ENCODE measurements around the gene KCNJ16. TPM values are rescaled to one million over a fixed set of nuclear protein-coding genes. Genes with fewer than 3 reads are reported as not detected.
A peak's percentile ranks its signal among the peaks of the same experiment; 100 is the strongest.

Gene KCNJ16
- total RNA-seq, 1 donor from 2014 or later: 0.27 TPM

- Mint-ChIP-seq H3K4me3 (ENCODE audit: unreplicated experiment) (peak overlapping the region; percentile 10), H3K27ac (ENCODE audit: unreplicated experiment) (no peak overlapping the region), H3K4me1 (ENCODE audit: low read depth, unreplicated experiment) (peaks cover 47% of the 10 kb centered on the region), H3K9me3 (ENCODE audit: unreplicated experiment) (peaks cover 11% of the 10 kb centered on the region), H3K36me3 (ENCODE audit: unreplicated experiment) (no peaks in the 10 kb centered on the region), H3K27me3 (ENCODE audit: unreplicated experiment) (peaks cover 10% of the 10 kb centered on the region)
- TF ChIP-seq CTCF (IDR thresholded peaks at IDR 0.05; ENCODE audit: partially characterized antibody, unreplicated experiment): no peak
- no peak for DNase-seq
Observed at GRCh38 chr17:70172923-70173322, 97.9 kb downstream of the KCNJ16 start.

GRCh38 chr17:70173681-70174080 is 98.7 kb downstream of the KCNJ16 start:
- H3K36me3 Mint-ChIP-seq (ENCODE audit: unreplicated experiment): no peaks in the 10 kb centered on the region
- H3K4me1 Mint-ChIP-seq (ENCODE audit: low read depth, unreplicated experiment): peaks cover 40% of the 10 kb centered on the region
- TF ChIP-seq CTCF (IDR thresholded peaks at IDR 0.05; ENCODE audit: partially characterized antibody, unreplicated experiment): no peak
- DNase-seq: no peak
- H3K9me3 Mint-ChIP-seq (ENCODE audit: unreplicated experiment): peaks cover 10% of the 10 kb centered on the region
- no peak overlapping the region for H3K27ac Mint-ChIP-seq (ENCODE audit: unreplicated experiment)
- H3K27me3 Mint-ChIP-seq (ENCODE audit: unreplicated experiment): peaks cover 6% of the 10 kb centered on the region
- peak overlapping the region; percentile 5 for H3K4me3 Mint-ChIP-seq (ENCODE audit: unreplicated experiment)

DNA sequence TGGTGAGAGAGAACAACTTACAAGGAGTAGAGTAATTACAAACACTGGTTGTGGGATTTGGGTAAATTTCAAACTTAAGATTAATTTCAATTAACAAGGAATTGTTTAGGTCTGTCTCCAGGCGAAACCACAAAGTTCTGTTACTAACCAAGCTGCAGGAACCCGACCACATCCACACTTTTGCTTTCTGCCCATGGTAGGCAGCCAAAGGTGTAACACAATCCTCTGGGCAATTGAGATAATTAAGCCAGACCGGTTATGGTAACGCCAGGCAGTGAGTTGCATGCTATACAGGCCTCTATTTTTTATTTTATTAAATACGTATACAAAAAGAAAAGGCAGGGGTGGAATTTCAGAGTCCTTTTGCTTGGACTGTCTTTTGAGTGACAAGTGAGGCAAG is 106.4 kb downstream of the KCNJ16 start:
- H3K4me1 Mint-ChIP-seq (ENCODE audit: low read depth, unreplicated experiment): peaks cover 2% of the 10 kb centered on the region
- H3K36me3 Mint-ChIP-seq (ENCODE audit: unreplicated experiment): no peaks in the 10 kb centered on the region
- no peak for DNase-seq
- H3K27ac Mint-ChIP-seq (ENCODE audit: unreplicated experiment): no peak overlapping the region
- TF ChIP-seq CTCF (IDR thresholded peaks at IDR 0.05; ENCODE audit: partially characterized antibody, unreplicated experiment): no peak
- no peak overlapping the region for H3K4me3 Mint-ChIP-seq (ENCODE audit: unreplicated experiment)
- H3K27me3 Mint-ChIP-seq (ENCODE audit: unreplicated experiment): no peaks in the 10 kb centered on the region
- no peaks in the 10 kb centered on the region for H3K9me3 Mint-ChIP-seq (ENCODE audit: unreplicated experiment)

GRCh38 chr17:70181866-70182265 is 106.8 kb downstream of the KCNJ16 start:
- Mint-ChIP-seq H3K27ac (ENCODE audit: unreplicated experiment) (no peak overlapping the region), H3K9me3 (ENCODE audit: unreplicated experiment) (no peaks in the 10 kb centered on the region), H3K27me3 (ENCODE audit: unreplicated experiment) (no peaks in the 10 kb centered on the region), H3K36me3 (ENCODE audit: unreplicated experiment) (no peaks in the 10 kb centered on the region), H3K4me3 (ENCODE audit: unreplicated experiment) (no peak overlapping the region), H3K4me1 (ENCODE audit: low read depth, unreplicated experiment) (peaks cover 2% of the 10 kb centered on the region)
- TF ChIP-seq CTCF (IDR thresholded peaks at IDR 0.05; ENCODE audit: partially characterized antibody, unreplicated experiment): no peak
- no peak for DNase-seq

- Mint-ChIP-seq H3K4me3 (ENCODE audit: unreplicated experiment) (no peak overlapping the region), H3K9me3 (ENCODE audit: unreplicated experiment) (no peaks in the 10 kb centered on the region), H3K4me1 (ENCODE audit: low read depth, unreplicated experiment) (no peaks in the 10 kb centered on the region), H3K27ac (ENCODE audit: unreplicated experiment) (no peak overlapping the region), H3K36me3 (ENCODE audit: unreplicated experiment) (no peaks in the 10 kb centered on the region), H3K27me3 (ENCODE audit: unreplicated experiment) (no peaks in the 10 kb centered on the region)
- DNase-seq: no peak
- no peak for TF ChIP-seq CTCF (IDR thresholded peaks at IDR 0.05; ENCODE audit: partially characterized antibody, unreplicated experiment)
Observed at GRCh38 chr17:70183508-70183907, 108.5 kb downstream of the KCNJ16 start.
